ENCODE data around the gene UQCC2.

- TF ChIP-seq, protein P1, sequence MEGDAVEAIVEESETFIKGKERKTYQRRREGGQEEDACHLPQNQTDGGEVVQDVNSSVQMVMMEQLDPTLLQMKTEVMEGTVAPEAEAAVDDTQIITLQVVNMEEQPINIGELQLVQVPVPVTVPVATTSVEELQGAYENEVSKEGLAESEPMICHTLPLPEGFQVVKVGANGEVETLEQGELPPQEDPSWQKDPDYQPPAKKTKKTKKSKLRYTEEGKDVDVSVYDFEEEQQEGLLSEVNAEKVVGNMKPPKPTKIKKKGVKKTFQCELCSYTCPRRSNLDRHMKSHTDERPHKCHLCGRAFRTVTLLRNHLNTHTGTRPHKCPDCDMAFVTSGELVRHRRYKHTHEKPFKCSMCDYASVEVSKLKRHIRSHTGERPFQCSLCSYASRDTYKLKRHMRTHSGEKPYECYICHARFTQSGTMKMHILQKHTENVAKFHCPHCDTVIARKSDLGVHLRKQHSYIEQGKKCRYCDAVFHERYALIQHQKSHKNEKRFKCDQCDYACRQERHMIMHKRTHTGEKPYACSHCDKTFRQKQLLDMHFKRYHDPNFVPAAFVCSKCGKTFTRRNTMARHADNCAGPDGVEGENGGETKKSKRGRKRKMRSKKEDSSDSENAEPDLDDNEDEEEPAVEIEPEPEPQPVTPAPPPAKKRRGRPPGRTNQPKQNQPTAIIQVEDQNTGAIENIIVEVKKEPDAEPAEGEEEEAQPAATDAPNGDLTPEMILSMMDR (conservative IDR thresholded peaks at IDR 0.05; ENCODE audit: low read length): no peak
- TF ChIP-seq EZH2phosphoT487 (IDR thresholded peaks at IDR 0.05; ENCODE audit: borderline replicate concordance, low read depth, low read length): no peak
These were observed 45.6 kb upstream of the UQCC2 start for GRCh38 chr6:33757113-33757512.
